K562 (cell line): Measurements from ENCODE around the gene MIB2.

ENCODE experiments used
- HCFC1 ChIP-seq: IDR thresholded peaks from 2 replicates; pipeline ENCODE4 v1.6.1; 2012; ENCODE audit warnings: low read depth, low read length, improper control_type of control experiment
- KAT7 ChIP-seq: sonication (generic); formaldehyde crosslinking; IDR thresholded peaks from 2 replicates; pipeline ENCODE4 v1.8.0; 2022; ENCODE audit warnings: missing genetic modification reagents, mild to moderate bottlenecking, borderline replicate concordance
- MAFK ChIP-seq: IDR thresholded peaks from 2 replicates; pipeline ENCODE4 v1.6.1; 2011; ENCODE audit warnings: low read length, improper control_type of control experiment
- MTA2 ChIP-seq: fragments of 450-650 bp; IDR thresholded peaks from 2 replicates; pipeline ENCODE4 v1.6.1; 2016; ENCODE audit warnings: low read depth
- MYNN ChIP-seq, 2 experiments: sonication (generic); formaldehyde crosslinking in 1 of 2; IDR thresholded peaks; 2 replicates each; pipeline versions ENCODE4 v1.5.0 to v1.6.1; 2016 to 2020; ENCODE audit warnings: antibody characterized with exemption in 1 of 2, missing genetic modification reagents in 1 of 2
- NFYB ChIP-seq: IDR thresholded peaks from 2 replicates; pipeline ENCODE4 v1.6.1; 2011; ENCODE audit warnings: mild to moderate bottlenecking, moderate library complexity; ENCODE audit not compliant: insufficient read length; ENCODE audit errors: extremely low read depth
- REST ChIP-seq, 2 experiments: fragments of 450-650 bp; formaldehyde crosslinking in 1 of 2; IDR thresholded peaks; 2 replicates each; pipeline versions ENCODE4 v1.4.0 to v1.6.1; 2014 to 2020; ENCODE audit warnings: mild to moderate bottlenecking in 2 of 2, borderline replicate concordance in 1 of 2, low read depth in 1 of 2
- SIN3A ChIP-seq, 2 experiments: fragments of 150-350 bp in 1 of 2; IDR thresholded peaks; 2 replicates each; pipeline ENCODE4 v1.6.1; 2011 to 2016; ENCODE audit warnings: borderline replicate concordance in 2 of 2, low read depth in 2 of 2, low read length in 2 of 2, mild to moderate bottlenecking in 2 of 2, moderate library complexity in 2 of 2; ENCODE audit not compliant: control insufficient read depth in 1 of 2
- TF ChIP-seq, protein P1 (sequence below): sonication (generic); formaldehyde crosslinking; IDR thresholded peaks from 2 replicates; pipeline ENCODE4 v1.5.0; 2020; ENCODE audit warnings: missing genetic modification reagents

GRCh38 chr1:1600861-1601563 is 14.3 kb upstream of the MIB2 start:
- TF ChIP-seq HCFC1 (no peak), MAFK (no peak), MYNN (IDR thresholded peaks at IDR 0.05) (no peak), MYNN (CRISPR knock-in tag; IDR thresholded peaks at IDR 0.05) (no peak), KAT7 (CRISPR knock-in tag) (no peak), MTA2 (no peak), REST (IDR thresholded peaks at IDR 0.05; ENCODE audit: borderline replicate concordance) (no peak), REST (CRISPR knock-in tag; IDR thresholded peaks at IDR 0.05; ENCODE audit: low read depth) (no peak), SIN3A (IDR thresholded peaks at IDR 0.05; ENCODE audit: borderline replicate concordance in 2 of 2, control insufficient read depth in 1 of 2, low read depth in 2 of 2, low read length in 2 of 2) (no peak), NFYB (no peak)
- TF ChIP-seq, protein P1, sequence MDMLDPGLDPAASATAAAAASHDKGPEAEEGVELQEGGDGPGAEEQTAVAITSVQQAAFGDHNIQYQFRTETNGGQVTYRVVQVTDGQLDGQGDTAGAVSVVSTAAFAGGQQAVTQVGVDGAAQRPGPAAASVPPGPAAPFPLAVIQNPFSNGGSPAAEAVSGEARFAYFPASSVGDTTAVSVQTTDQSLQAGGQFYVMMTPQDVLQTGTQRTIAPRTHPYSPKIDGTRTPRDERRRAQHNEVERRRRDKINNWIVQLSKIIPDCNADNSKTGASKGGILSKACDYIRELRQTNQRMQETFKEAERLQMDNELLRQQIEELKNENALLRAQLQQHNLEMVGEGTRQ (CRISPR knock-in tag), result no peak
